Suppressor macrophage treated with lipopolysaccharide for 4 hours (primary cell): ENCODE measurements around the gene PTK7.
"Not testable (repeated sequence)": the region's sequence is repeated elsewhere in the genome, so short reads cannot be mapped to it uniquely, and the experiment has no call there.

Source experiments
- DNase-seq: peaks from one replicate; pipeline ENCODE4 v3.0.0-alpha.2; 2020

Gene PTK7

GRCh38 chr6:43120944-43121913 lies 45.1 kb downstream of the PTK7 start:
- no peak for DNase-seq

GRCh38 chr6:43122146-43122545 lies 46.0 kb downstream of the PTK7 start:
- no peak for DNase-seq

- no peak for DNase-seq
Measured at GRCh38 chr6:43123461-43124314, 47.6 kb downstream of the PTK7 start.

- DNase-seq, result no peak
Measured at GRCh38 chr6:43124481-43124880, 48.4 kb downstream of the PTK7 start.

- no peak for DNase-seq
Measured at GRCh38 chr6:43125119-43125518, 49.0 kb downstream of the PTK7 start.

GRCh38 chr6:43125555-43125954 lies 49.4 kb downstream of the PTK7 start:
- no peak for DNase-seq

GRCh38 chr6:43127180-43127579 lies 51.1 kb downstream of the PTK7 start:
- no peak for DNase-seq

GRCh38 chr6:43127877-43128276 lies 51.8 kb downstream of the PTK7 start:
- DNase-seq, result no peak

- DNase-seq, result no peak
Measured at GRCh38 chr6:43128926-43129325, 52.8 kb downstream of the PTK7 start.

- DNase-seq, result peak; percentile 27
Measured at GRCh38 chr6:43129434-43130194, 53.5 kb downstream of the PTK7 start.

GRCh38 chr6:43130429-43130828 lies 54.3 kb downstream of the PTK7 start:
- DNase-seq, result no peak

GRCh38 chr6:43131379-43131778 lies 55.3 kb downstream of the PTK7 start:
- DNase-seq, result not testable (repeated sequence)

- DNase-seq, result no peak
Measured at GRCh38 chr6:43138267-43138666, 62.2 kb downstream of the PTK7 start.

- not testable (repeated sequence) for DNase-seq
Measured at GRCh38 chr6:43139973-43140372, 63.9 kb downstream of the PTK7 start.

GRCh38 chr6:43141644-43142043 lies 65.5 kb downstream of the PTK7 start:
- DNase-seq, result no peak

GRCh38 chr6:43142101-43142500 lies 66.0 kb downstream of the PTK7 start:
- DNase-seq, result no peak

GRCh38 chr6:43143235-43144128 lies 67.4 kb downstream of the PTK7 start:
- DNase-seq, result peak; percentile 79

GRCh38 chr6:43144879-43145278 lies 68.8 kb downstream of the PTK7 start:
- DNase-seq, result no peak

- no peak for DNase-seq
Measured at GRCh38 chr6:43146261-43146660, 70.1 kb downstream of the PTK7 start.

- no peak for DNase-seq
Measured at GRCh38 chr6:43146709-43147688, 70.9 kb downstream of the PTK7 start.
